T-helper 2 cell treated with Interferon-gamma antibody and Interleukin-4, amounts not matched to agents 100 ng/mL and 5 ng/mL, for 36 hours (primary cell): ENCODE results near the gene SMIM43. TPM values are rescaled to one million over a fixed set of nuclear protein-coding genes. Genes with fewer than 3 reads are reported as not detected.

ENCODE experiments used
- intact Hi-C: fragments of 100-400 bp; cut with micrococcal nuclease; formaldehyde crosslinking; loops from one replicate; pipeline ENCODE4 v1.15.1; 2023
- total RNA-seq: library from RNA; stranded (reverse); gene quantifications from 2 replicates; pipeline ENCODE4 v1.2.3, GENCODE V29; 2022

SMIM43 gene
- total RNA-seq, 1 donor from 2014 or later = not detected

- intact Hi-C loops = no loop called here
Measured at GRCh38 chr4:121737846-121738554, 27.0 kb downstream of the SMIM43 start.

- intact Hi-C loops = no loop called here
Measured at GRCh38 chr4:121736735-121737351, 28.1 kb downstream of the SMIM43 start.

GRCh38 chr4:121734571-121734970, 30.4 kb downstream of the SMIM43 start:
- intact Hi-C loops = no loop called here

GRCh38 chr4:121733942-121734341, 31.0 kb downstream of the SMIM43 start:
- intact Hi-C loops = no loop called here

- intact Hi-C loops = loop anchor here (5.0 kb wide), 1 partner anchor 1572 kb away; no protein-coding TSS in a partner anchor
Measured at GRCh38 chr4:121729753-121730152, 35.2 kb downstream of the SMIM43 start.

- intact Hi-C loops = loop anchor here (5.0 kb wide), 1 partner anchor 1572 kb away; no protein-coding TSS in a partner anchor
Measured at GRCh38 chr4:121728798-121729226, 36.2 kb downstream of the SMIM43 start.

- intact Hi-C loops = loop anchor here (5.0 kb wide), 1 partner anchor 1571 kb away; no protein-coding TSS in a partner anchor
Measured at GRCh38 chr4:121728066-121728465, 36.9 kb downstream of the SMIM43 start.

GRCh38 chr4:121726642-121727268, 38.2 kb downstream of the SMIM43 start:
- intact Hi-C loops = loop anchor here (1.0 to 5.0 kb wide), 5 partner anchors 30 to 1569 kb away; partner anchors contain the start of gene ANXA5

- intact Hi-C loops = loop anchor here (5.0 kb wide), 1 partner anchor 1567 kb away; no protein-coding TSS in a partner anchor
Measured at GRCh38 chr4:121724671-121725070, 40.3 kb downstream of the SMIM43 start.

- intact Hi-C loops = no loop called here
Measured at GRCh38 chr4:121721700-121722099, 43.3 kb downstream of the SMIM43 start.

GRCh38 chr4:121720109-121720508, 44.9 kb downstream of the SMIM43 start:
- intact Hi-C loops = no loop called here

GRCh38 chr4:121717680-121718237, 47.2 kb downstream of the SMIM43 start:
- intact Hi-C loops = no loop called here

GRCh38 chr4:121714548-121714947, 50.4 kb downstream of the SMIM43 start:
- intact Hi-C loops = no loop called here

GRCh38 chr4:121712783-121713182, 52.2 kb downstream of the SMIM43 start:
- intact Hi-C loops = no loop called here

GRCh38 chr4:121712001-121712651, 52.8 kb downstream of the SMIM43 start:
- intact Hi-C loops = no loop called here

GRCh38 chr4:121711263-121712000, 53.5 kb downstream of the SMIM43 start:
- intact Hi-C loops = loop anchor here (2.0 kb wide), 1 partner anchor 15 kb away; the partner anchor contains the start of gene ANXA5

GRCh38 chr4:121709766-121710405, 55.1 kb downstream of the SMIM43 start:
- intact Hi-C loops = loop anchor here (2.0 kb wide), 1 partner anchor 13 kb away; the partner anchor contains the start of gene ANXA5
